ENCODE measurements around the gene MRPS7. TPM values are rescaled to one million over a fixed set of nuclear protein-coding genes. Genes with fewer than 3 reads are reported as not detected.
"Not testable (repeated sequence)": the region's sequence is repeated elsewhere in the genome, so short reads cannot be mapped to it uniquely, and the experiment has no call there.

The MRPS7 gene
- total and polyA plus RNA-seq, 3 experiments from 2014 or later = 101 to 123 (median 102) TPM

DNA sequence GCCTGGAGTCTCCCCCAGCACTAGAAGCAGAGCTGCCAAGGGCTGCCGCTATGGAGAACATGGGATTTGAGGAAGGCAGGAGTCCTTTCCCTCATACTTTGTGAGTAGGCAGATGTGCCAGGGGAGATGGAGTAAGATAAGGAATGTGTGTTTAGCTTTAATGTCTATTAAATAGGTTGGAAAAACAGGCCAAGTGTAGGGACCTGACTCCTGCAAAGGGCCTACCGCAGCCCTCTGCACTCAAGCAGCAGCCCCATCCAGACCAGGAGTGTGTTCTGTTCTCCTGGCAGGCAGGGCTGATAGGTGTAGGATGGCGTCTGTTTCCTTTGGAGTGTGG, 11.1 kb downstream of the MRPS7 start:
- POLR2A ChIA-PET = interaction anchor here (3.5 to 3.9 kb wide), 2 partner anchors 11 to 17 kb away, joined by 72 to 79 read pairs; partner anchors contain the start of genes GGA3, MRPS7 and SLC25A19
- H3K27me3 Mint-ChIP-seq = no peaks in the 10 kb centered on the region
- no peaks in the 10 kb centered on the region for H3K36me3 ChIP-seq (ENCODE audit: insufficient read depth, low read length)

DNA sequence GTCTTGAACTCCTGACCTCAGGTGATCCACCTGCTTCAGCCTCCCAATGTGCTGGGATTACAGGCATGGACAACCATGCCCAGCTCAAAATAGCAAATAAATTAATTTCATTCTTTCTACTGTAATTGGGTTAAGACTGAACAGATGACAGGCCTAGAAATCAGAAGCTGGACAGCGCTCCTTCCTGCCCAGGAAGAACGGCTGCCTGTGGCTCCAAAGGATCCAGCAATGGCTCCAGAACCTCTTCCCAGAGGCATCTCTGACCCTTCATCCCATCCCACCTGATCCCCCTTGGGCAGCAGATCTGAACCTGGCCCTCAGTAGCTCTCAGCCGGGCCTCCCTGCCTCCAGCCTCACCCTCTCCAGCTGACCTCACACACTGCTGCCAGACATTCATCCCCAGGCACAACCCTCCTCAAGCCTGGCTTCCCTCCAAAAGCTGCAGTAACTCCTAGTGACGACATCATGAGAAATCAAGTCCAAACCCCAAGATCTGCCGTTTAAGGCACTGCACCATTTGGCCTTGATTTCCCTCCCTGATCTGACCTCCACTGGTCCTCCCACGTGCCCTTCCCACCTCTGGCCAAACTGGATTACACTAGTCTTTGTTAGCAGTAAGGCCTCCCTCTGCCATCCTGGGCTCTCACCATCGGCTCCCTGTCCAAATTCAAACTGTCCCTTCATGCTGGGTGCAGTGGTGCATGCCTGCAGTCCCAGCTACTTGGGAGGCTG, 12.5 kb downstream of the MRPS7 start:
- H3K4me3 ChIP-seq (ENCODE audit: low read length) = no peak overlapping the region
- Mint-ChIP-seq H3K27ac (peak overlapping the region; percentile 14 to 87 (median 57)), H3K36me3 (peaks cover 0 to 27% (median 5%) of the 10 kb centered on the region in 3 donors), H3K4me3 (peak overlapping the region in 4 of 7 donors; percentile 34 to 54 (median 37)), H3K27me3 (no peaks in the 10 kb centered on the region), H3K4me1 (peaks cover 17 to 32% (median 20%) of the 10 kb centered on the region in 3 donors), H3K9me3 (peaks cover 0 to 2% (median 0%) of the 10 kb centered on the region in 5 donors)
- ChIA-PET POLR2A (no interaction called here), CTCF (interaction anchor here (0.9 to 4.6 kb wide), 3 partner anchors 15 to 48 kb away, joined by 3 to 66 read pairs (median 7); partner anchors contain the start of gene SLC25A19)
- peaks cover 19% of the 10 kb centered on the region for H3K4me1 ChIP-seq (ENCODE audit: insufficient read depth, low read length)
- DNase-seq = peak in 1 of 5 donors; percentile 15
- H3K27ac ChIP-seq (ENCODE audit: low read depth, low read length) = no peak overlapping the region
- H3K27me3 ChIP-seq (ENCODE audit: insufficient read depth, low read length, poor library complexity, severe bottlenecking) = no peaks in the 10 kb centered on the region
- H3K9me3 ChIP-seq (ENCODE audit: low read length) = no peaks in the 10 kb centered on the region
- no peaks in the 10 kb centered on the region for H3K36me3 ChIP-seq (ENCODE audit: insufficient read depth, low read length)

More for the DNA sequence above, 11.1 kb downstream of the MRPS7 start:
- no peak overlapping the region for H3K4me3 ChIP-seq (ENCODE audit: low read length)
- Mint-ChIP-seq H3K9me3 (peaks cover 0 to 2% (median 0%) of the 10 kb centered on the region in 5 donors), H3K36me3 (peaks cover 0 to 22% (median 5%) of the 10 kb centered on the region in 3 donors), H3K4me3 (peak overlapping the region; percentile 45 to 84 (median 68)), H3K4me1 (peaks cover 20 to 35% (median 22%) of the 10 kb centered on the region in 3 donors), H3K27ac (peak overlapping the region; percentile 33 to 90 (median 73))
- DNase-seq = no peak
- H3K27ac ChIP-seq (ENCODE audit: low read depth, low read length) = no peak overlapping the region
- H3K27me3 ChIP-seq (ENCODE audit: insufficient read depth, low read length, poor library complexity, severe bottlenecking) = no peaks in the 10 kb centered on the region
- no peaks in the 10 kb centered on the region for H3K9me3 ChIP-seq (ENCODE audit: low read length)
- peaks cover 19% of the 10 kb centered on the region for H3K4me1 ChIP-seq (ENCODE audit: insufficient read depth, low read length)
- CTCF ChIA-PET = interaction anchor here (3.5 to 4.6 kb wide), 3 partner anchors 12 to 159 kb away, joined by 20 to 76 read pairs (median 66); partner anchors contain the start of genes GGA3, MRPS7 and SLC25A19

DNA sequence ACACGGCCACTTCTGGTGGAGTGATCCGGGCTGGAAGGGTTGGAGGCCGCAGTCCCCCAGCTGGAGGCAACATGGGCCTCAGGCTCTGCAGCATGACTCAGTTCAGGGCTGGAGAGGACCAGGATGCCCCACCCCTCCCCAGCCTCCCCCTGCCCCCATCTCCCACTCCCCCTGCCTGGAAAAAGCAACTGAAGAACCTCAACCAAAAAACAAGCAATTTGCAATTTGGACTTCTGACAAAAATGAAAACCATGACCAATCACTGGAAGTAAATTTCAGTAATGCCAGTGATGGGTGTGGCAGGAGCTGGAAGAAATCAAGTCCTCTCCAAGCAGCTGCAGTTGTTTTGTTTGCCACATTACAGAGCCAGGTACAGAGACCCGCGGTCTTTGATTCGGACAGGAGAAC, 16.0 kb downstream of the MRPS7 start:
- Mint-ChIP-seq H3K27ac (no peak overlapping the region), H3K4me1 (peaks cover 6 to 11% (median 9%) of the 10 kb centered on the region in 3 donors), H3K4me3 (no peak overlapping the region), H3K36me3 (peaks cover 0 to 33% (median 5%) of the 10 kb centered on the region in 3 donors), H3K9me3 (peaks cover 0 to 2% (median 0%) of the 10 kb centered on the region in 5 donors), H3K27me3 (no peaks in the 10 kb centered on the region)
- Histone ChIP-seq H3K9me3 (ENCODE audit: low read length) (no peaks in the 10 kb centered on the region), H3K4me3 (ENCODE audit: low read length) (no peak overlapping the region), H3K36me3 (ENCODE audit: insufficient read depth, low read length) (no peaks in the 10 kb centered on the region), H3K27me3 (ENCODE audit: insufficient read depth, low read length, poor library complexity, severe bottlenecking) (no peaks in the 10 kb centered on the region), H3K4me1 (ENCODE audit: insufficient read depth, low read length) (peaks cover under 1% of the 10 kb centered on the region), H3K27ac (ENCODE audit: low read depth, low read length) (no peak overlapping the region)
- ChIA-PET CTCF (interaction anchor here (1.2 to 2.5 kb wide), 2 partner anchors 12 to 134 kb away, joined by 3 to 11 read pairs; partner anchors contain the start of gene SLC25A19), POLR2A (no interaction called here)
- DNase-seq = no peak

DNA sequence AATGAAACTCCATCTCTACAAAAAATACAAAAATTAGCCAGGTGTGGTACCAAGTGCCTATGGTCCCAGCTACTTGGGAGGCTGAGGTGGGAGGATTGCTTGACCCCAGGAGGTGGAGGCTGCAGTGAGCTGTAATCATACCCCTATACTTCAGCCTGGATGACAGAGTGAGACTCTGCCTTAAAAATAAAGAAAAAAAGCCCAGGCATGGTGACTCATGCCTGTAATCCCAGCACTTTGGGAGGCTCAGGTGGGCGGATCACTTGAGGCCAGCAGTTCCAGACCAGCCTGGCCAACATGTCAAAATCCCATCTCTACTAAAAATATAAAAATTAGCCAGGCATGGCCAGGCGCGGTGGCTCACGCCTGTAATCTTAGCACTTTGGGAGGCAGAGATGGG, 18.5 kb downstream of the MRPS7 start:
- H3K27ac ChIP-seq (ENCODE audit: low read depth, low read length); DNase-seq; H3K4me1 Mint-ChIP-seq; H3K4me3 ChIP-seq (ENCODE audit: low read length); H3K9me3 ChIP-seq (ENCODE audit: low read length); H3K4me3 Mint-ChIP-seq; H3K27me3 ChIP-seq (ENCODE audit: insufficient read depth, low read length, poor library complexity, severe bottlenecking); H3K4me1 ChIP-seq (ENCODE audit: insufficient read depth, low read length); H3K27me3 Mint-ChIP-seq; H3K9me3 Mint-ChIP-seq; H3K36me3 ChIP-seq (ENCODE audit: insufficient read depth, low read length); H3K27ac Mint-ChIP-seq; POLR2A ChIA-PET: not testable (repeated sequence)
- CTCF ChIA-PET = interaction anchor here (2.3 to 2.5 kb wide), 2 partner anchors 9 kb away, joined by 11 to 13 read pairs; partner anchors contain the start of genes MIF4GD and SLC25A19
- peaks cover 2 to 29% (median 5%) of the 10 kb centered on the region in 3 donors for H3K36me3 Mint-ChIP-seq

DNA sequence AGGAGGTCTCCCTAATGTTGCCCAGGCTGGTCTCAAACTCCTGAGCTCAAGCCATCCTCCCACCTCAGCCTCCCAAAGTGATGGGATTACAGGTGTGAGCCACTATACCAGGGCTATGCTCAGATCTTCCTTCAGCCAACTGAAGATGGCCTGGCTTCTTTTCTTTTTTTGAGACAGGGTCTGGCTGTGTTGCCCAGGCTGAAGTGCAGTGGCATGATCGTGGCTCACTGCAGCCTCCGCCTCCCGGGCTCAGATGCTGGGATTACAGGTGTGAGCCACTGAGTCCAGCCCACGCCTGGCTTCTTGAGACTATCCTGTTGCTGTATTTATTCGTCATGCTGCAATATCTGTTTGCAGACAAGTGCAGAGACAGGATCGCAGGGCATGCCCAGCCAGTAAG, 23.4 kb downstream of the MRPS7 start:
- Mint-ChIP-seq H3K36me3 (peaks cover 2 to 41% (median 4%) of the 10 kb centered on the region in 3 donors), H3K4me3 (peak overlapping the region in 1 of 7 donors; percentile 46)
- CTCF ChIA-PET = interaction anchor here (1.0 kb wide), 1 partner anchor 127 kb away, joined by 3 read pairs; no protein-coding TSS in a partner anchor

DNA sequence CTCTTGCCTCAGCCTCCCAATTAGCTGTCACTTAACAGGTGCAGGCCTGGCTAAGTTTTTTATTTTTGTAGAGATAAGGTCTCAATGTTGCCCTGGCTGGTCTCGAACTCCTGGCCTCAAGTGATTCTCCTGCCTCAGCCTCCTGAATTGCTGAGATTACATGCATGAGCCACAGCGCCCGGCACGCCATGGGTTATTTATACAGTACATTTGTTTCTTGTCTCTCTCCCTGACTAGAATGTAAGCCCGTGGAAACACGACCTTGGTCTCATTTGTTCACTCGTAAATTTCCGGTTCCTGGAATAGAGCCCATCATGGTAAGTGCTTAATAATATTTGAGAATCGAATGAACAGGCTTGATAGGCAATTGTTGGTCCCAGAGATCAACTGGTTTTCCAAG, 25.5 kb downstream of the MRPS7 start:
- H3K4me3 ChIP-seq (ENCODE audit: low read length) = no peak overlapping the region
- Mint-ChIP-seq H3K27ac (peak overlapping the region in 1 of 8 donors; percentile 17), H3K9me3 (no peaks in the 10 kb centered on the region), H3K4me1 (peaks cover 10 to 23% (median 18%) of the 10 kb centered on the region in 3 donors), H3K27me3 (peaks cover 0 to 1% of the 10 kb centered on the region in 2 donors), H3K36me3 (peaks cover 2 to 32% (median 4%) of the 10 kb centered on the region in 3 donors), H3K4me3 (peak overlapping the region in 5 of 7 donors; percentile 47 to 95 (median 54))
- H3K36me3 ChIP-seq (ENCODE audit: insufficient read depth, low read length) = no peaks in the 10 kb centered on the region
- H3K4me1 ChIP-seq (ENCODE audit: insufficient read depth, low read length) = peaks cover 10% of the 10 kb centered on the region
- CTCF ChIA-PET = interaction anchor here (1.1 kb wide), 1 partner anchor 17 kb away, joined by 3 read pairs; the partner anchor contains the start of gene MIF4GD
- H3K27me3 ChIP-seq (ENCODE audit: insufficient read depth, low read length, poor library complexity, severe bottlenecking) = no peaks in the 10 kb centered on the region
- H3K27ac ChIP-seq (ENCODE audit: low read depth, low read length) = no peak overlapping the region
- DNase-seq = no peak
- no peaks in the 10 kb centered on the region for H3K9me3 ChIP-seq (ENCODE audit: low read length)
- POLR2A ChIA-PET = no interaction called here

More for the DNA sequence above, 23.4 kb downstream of the MRPS7 start:
- Mint-ChIP-seq H3K4me1 (peaks cover 7 to 21% (median 16%) of the 10 kb centered on the region in 3 donors), H3K9me3 (no peaks in the 10 kb centered on the region), H3K27me3 (peaks cover 0 to 1% of the 10 kb centered on the region in 2 donors), H3K27ac (no peak overlapping the region)
- Histone ChIP-seq H3K27me3 (ENCODE audit: insufficient read depth, low read length, poor library complexity, severe bottlenecking) (no peaks in the 10 kb centered on the region), H3K27ac (ENCODE audit: low read depth, low read length) (no peak overlapping the region), H3K36me3 (ENCODE audit: insufficient read depth, low read length) (no peaks in the 10 kb centered on the region), H3K9me3 (ENCODE audit: low read length) (no peaks in the 10 kb centered on the region), H3K4me3 (ENCODE audit: low read length) (no peak overlapping the region), H3K4me1 (ENCODE audit: insufficient read depth, low read length) (peaks cover 4% of the 10 kb centered on the region)
- POLR2A ChIA-PET = no interaction called here
- DNase-seq = no peak

DNA sequence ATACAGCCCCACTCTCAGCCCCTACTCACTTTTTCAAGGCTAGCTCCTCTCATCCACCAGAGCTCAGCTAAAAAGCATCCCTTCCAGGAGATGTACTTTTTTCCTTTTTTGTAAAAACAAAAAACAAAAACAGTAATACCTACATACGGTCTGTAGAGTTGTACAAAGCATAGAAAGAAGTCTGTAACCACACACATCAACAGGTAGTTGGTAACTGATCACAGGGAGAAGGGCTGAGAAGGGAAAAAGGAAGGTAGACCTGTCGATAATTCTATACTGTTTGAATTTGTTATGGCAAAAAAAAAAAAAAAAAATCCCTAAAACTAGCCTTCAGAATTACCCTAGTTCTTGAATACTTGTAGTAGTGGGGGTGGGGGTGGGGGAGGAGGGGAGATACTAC, 26.7 kb downstream of the MRPS7 start:
- no peaks in the 10 kb centered on the region for H3K9me3 Mint-ChIP-seq
- peaks cover 10 to 23% (median 18%) of the 10 kb centered on the region in 3 donors for H3K4me1 Mint-ChIP-seq
- CTCF ChIA-PET = interaction anchor here (1.0 to 3.9 kb wide), 13 partner anchors 16 to 495 kb away, joined by 3 to 66 read pairs (median 6); partner anchors contain the start of genes GGA3, GRB2, MIF4GD and MRPS7
- peaks cover under 1 to 30% (median 2%) of the 10 kb centered on the region in 3 donors for H3K36me3 Mint-ChIP-seq
- no peaks in the 10 kb centered on the region for H3K9me3 ChIP-seq (ENCODE audit: low read length)
- H3K4me1 ChIP-seq (ENCODE audit: insufficient read depth, low read length) = peaks cover 10% of the 10 kb centered on the region
- peak overlapping the region; percentile 96 for H3K27ac ChIP-seq (ENCODE audit: low read depth, low read length)
- no peaks in the 10 kb centered on the region for H3K27me3 ChIP-seq (ENCODE audit: insufficient read depth, low read length, poor library complexity, severe bottlenecking)
- H3K36me3 ChIP-seq (ENCODE audit: insufficient read depth, low read length) = no peaks in the 10 kb centered on the region
- peaks cover 0 to 3% of the 10 kb centered on the region in 2 donors for H3K27me3 Mint-ChIP-seq
- H3K4me3 Mint-ChIP-seq = peak overlapping the region; percentile 95 to 100 (median 98)
- POLR2A ChIA-PET = interaction anchor here (0.9 to 3.0 kb wide), 7 partner anchors 17 to 168 kb away, joined by 3 to 72 read pairs (median 6); partner anchors contain the start of genes GGA3, GRB2, MIF4GD and MRPS7
- peak overlapping the region; percentile 95 for H3K4me3 ChIP-seq (ENCODE audit: low read length)
- no peak for DNase-seq
- peak overlapping the region; percentile 1 to 100 (median 99) for H3K27ac Mint-ChIP-seq

Measured in CD8-positive, alpha-beta memory T cell (primary cell).